Endometrium (tissue), 2 donors: Measurements from ENCODE around the gene PRDM12.

Experiments used
- FAIRE-seq: peaks from 2 replicates; lab custom pipeline; 2012; peaks lifted over from hg19 to GRCh38; lab: Jason Lieb, UNC
- donor health status: control.
- donor health status: control.

Gene PRDM12

GRCh38 chr9:130689937-130690700, 25.7 kb downstream of the PRDM12 start:
- FAIRE-seq, result peak; percentile 92

GRCh38 chr9:130692321-130692720, 27.9 kb downstream of the PRDM12 start:
- no peak for FAIRE-seq

GRCh38 chr9:130693101-130693425, 28.7 kb downstream of the PRDM12 start:
- no peak for FAIRE-seq

- no peak for FAIRE-seq
Measured at GRCh38 chr9:130693426-130694191, 29.2 kb downstream of the PRDM12 start, which contains the start of gene EXOSC2. EXOSC2 (plus strand) TSS chr9:130693780; CDS start chr9:130693792, 12 bp downstream.

- no peak for FAIRE-seq
Measured at GRCh38 chr9:130694205-130694604, 29.8 kb downstream of the PRDM12 start.

- FAIRE-seq, result no peak
Measured at GRCh38 chr9:130696139-130696650, 31.8 kb downstream of the PRDM12 start.

- FAIRE-seq, result no peak
Measured at GRCh38 chr9:130696996-130697395, 32.6 kb downstream of the PRDM12 start.

- no peak for FAIRE-seq
Measured at GRCh38 chr9:130698514-130698913, 34.1 kb downstream of the PRDM12 start.

- no peak for FAIRE-seq
Measured at GRCh38 chr9:130699047-130699446, 34.7 kb downstream of the PRDM12 start.

GRCh38 chr9:130701059-130702022, 36.9 kb downstream of the PRDM12 start:
- FAIRE-seq, result no peak

GRCh38 chr9:130703501-130703900, 39.1 kb downstream of the PRDM12 start:
- no peak for FAIRE-seq

- FAIRE-seq, result no peak
Measured at GRCh38 chr9:130707225-130707976, 43.0 kb downstream of the PRDM12 start.

- no peak for FAIRE-seq
Measured at GRCh38 chr9:130710822-130711352, 46.5 kb downstream of the PRDM12 start.

GRCh38 chr9:130711469-130711868, 47.1 kb downstream of the PRDM12 start:
- no peak for FAIRE-seq

GRCh38 chr9:130712564-130713285, 48.3 kb downstream of the PRDM12 start:
- FAIRE-seq, result peak; percentile 96

- FAIRE-seq, result no peak
Measured at GRCh38 chr9:130713286-130713960, 49.0 kb downstream of the PRDM12 start.

- no peak for FAIRE-seq
Measured at GRCh38 chr9:130714586-130715110, 50.3 kb downstream of the PRDM12 start.

- FAIRE-seq, result no peak
Measured at GRCh38 chr9:130715270-130715669, 50.9 kb downstream of the PRDM12 start.

GRCh38 chr9:130718562-130718961, 54.2 kb downstream of the PRDM12 start:
- no peak for FAIRE-seq

- FAIRE-seq, result no peak
Measured at GRCh38 chr9:130720762-130721161, 56.4 kb downstream of the PRDM12 start.
